ENCODE measurements around the gene ADORA3. TPM values are rescaled to one million over a fixed set of nuclear protein-coding genes. Genes with fewer than 3 reads are reported as not detected.

Gene ADORA3
- total and polyA plus RNA-seq, 10 of the 15 experiments (the other 5 are each of a cell fraction or from before 2014, with no cell fraction given) = 0.14 to 0.29 (median 0.18) TPM; not detected in 2

- TF ChIP-seq, protein P1, sequence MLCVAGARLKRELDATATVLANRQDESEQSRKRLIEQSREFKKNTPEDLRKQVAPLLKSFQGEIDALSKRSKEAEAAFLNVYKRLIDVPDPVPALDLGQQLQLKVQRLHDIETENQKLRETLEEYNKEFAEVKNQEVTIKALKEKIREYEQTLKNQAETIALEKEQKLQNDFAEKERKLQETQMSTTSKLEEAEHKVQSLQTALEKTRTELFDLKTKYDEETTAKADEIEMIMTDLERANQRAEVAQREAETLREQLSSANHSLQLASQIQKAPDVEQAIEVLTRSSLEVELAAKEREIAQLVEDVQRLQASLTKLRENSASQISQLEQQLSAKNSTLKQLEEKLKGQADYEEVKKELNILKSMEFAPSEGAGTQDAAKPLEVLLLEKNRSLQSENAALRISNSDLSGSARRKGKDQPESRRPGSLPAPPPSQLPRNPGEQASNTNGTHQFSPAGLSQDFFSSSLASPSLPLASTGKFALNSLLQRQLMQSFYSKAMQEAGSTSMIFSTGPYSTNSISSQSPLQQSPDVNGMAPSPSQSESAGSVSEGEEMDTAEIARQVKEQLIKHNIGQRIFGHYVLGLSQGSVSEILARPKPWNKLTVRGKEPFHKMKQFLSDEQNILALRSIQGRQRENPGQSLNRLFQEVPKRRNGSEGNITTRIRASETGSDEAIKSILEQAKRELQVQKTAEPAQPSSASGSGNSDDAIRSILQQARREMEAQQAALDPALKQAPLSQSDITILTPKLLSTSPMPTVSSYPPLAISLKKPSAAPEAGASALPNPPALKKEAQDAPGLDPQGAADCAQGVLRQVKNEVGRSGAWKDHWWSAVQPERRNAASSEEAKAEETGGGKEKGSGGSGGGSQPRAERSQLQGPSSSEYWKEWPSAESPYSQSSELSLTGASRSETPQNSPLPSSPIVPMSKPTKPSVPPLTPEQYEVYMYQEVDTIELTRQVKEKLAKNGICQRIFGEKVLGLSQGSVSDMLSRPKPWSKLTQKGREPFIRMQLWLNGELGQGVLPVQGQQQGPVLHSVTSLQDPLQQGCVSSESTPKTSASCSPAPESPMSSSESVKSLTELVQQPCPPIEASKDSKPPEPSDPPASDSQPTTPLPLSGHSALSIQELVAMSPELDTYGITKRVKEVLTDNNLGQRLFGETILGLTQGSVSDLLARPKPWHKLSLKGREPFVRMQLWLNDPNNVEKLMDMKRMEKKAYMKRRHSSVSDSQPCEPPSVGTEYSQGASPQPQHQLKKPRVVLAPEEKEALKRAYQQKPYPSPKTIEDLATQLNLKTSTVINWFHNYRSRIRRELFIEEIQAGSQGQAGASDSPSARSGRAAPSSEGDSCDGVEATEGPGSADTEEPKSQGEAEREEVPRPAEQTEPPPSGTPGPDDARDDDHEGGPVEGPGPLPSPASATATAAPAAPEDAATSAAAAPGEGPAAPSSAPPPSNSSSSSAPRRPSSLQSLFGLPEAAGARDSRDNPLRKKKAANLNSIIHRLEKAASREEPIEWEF (IDR thresholded peaks at IDR 0.05; ENCODE audit: insufficient replicate concordance, low read depth, low read length) = no peak
- no peak for TF ChIP-seq KDM1A (IDR thresholded peaks at IDR 0.05; ENCODE audit: borderline replicate concordance)
- TF ChIP-seq MTA2 (IDR thresholded peaks at IDR 0.05; ENCODE audit: low read depth) = peak; percentile 85
- peak; percentile 31; the same call in 1 of the 2 replicates for TF ChIP-seq PAX5 (IDR thresholded peaks at IDR 0.05; ENCODE audit: borderline replicate concordance, low read depth, low read length)
- no peak; the same call in 1 of the 2 replicates for TF ChIP-seq BMI1 (IDR thresholded peaks at IDR 0.05; ENCODE audit: borderline replicate concordance)
- TF ChIP-seq CBFB (IDR thresholded peaks at IDR 0.05; ENCODE audit: low read depth) = peak; percentile 82
- TF ChIP-seq STAT3 (IDR thresholded peaks at IDR 0.05; ENCODE audit: low read depth, low read length) = no peak; the same call in 1 of the 2 replicates
- no peak for TF ChIP-seq NFXL1 (IDR thresholded peaks at IDR 0.05; ENCODE audit: borderline replicate concordance)
- no peak for TF ChIP-seq ZBTB4 (CRISPR knock-in tag; IDR thresholded peaks at IDR 0.05)
- TF ChIP-seq SPI1 (IDR thresholded peaks at IDR 0.05; ENCODE audit: borderline replicate concordance, insufficient read depth, low read depth, low read length) = peak; percentile 59
- peak; percentile 30; the same call in 1 of the 2 replicates for TF ChIP-seq TBL1XR1 (IDR thresholded peaks at IDR 0.05; ENCODE audit: low read depth, low read length)
- no peak; the same call in 1 of the 2 replicates for TF ChIP-seq MXI1 (IDR thresholded peaks at IDR 0.05; ENCODE audit: low read depth, low read length)
- no peak for TF ChIP-seq BRCA1 (IDR thresholded peaks at IDR 0.05; ENCODE audit: low read depth, low read length)
- no peak for TF ChIP-seq ZNF384 (IDR thresholded peaks at IDR 0.05; ENCODE audit: borderline replicate concordance, low read depth, low read length)
- peak; percentile 0; the same call in 1 of the 2 replicates for TF ChIP-seq RAD21 (IDR thresholded peaks at IDR 0.05; ENCODE audit: insufficient read depth, low read depth, low read length)
- TF ChIP-seq ZZZ3 (IDR thresholded peaks at IDR 0.05; ENCODE audit: control insufficient read depth, insufficient read length, low read depth) = no peak
- TF ChIP-seq SKIL (IDR thresholded peaks at IDR 0.05; ENCODE audit: low read depth, poor library complexity, severe bottlenecking) = no peak
- TF ChIP-seq CBX5 (IDR thresholded peaks at IDR 0.05; ENCODE audit: low read depth) = peak; percentile 43; the same call in 1 of the 2 replicates
Observed at GRCh38 chr1:111476761-111477309, 26.6 kb downstream of the ADORA3 start (continued).
